HG02938 (cell line): ENCODE results near the gene MICAL2.

Experiments
- ATAC-seq: cut with Tn5 transposase; IDR thresholded peaks from one replicate; pipeline ENCODE4 v1.9.1; 2021; ENCODE audit warnings: mild to moderate bottlenecking, moderate library complexity; ENCODE audit not compliant: unreplicated experiment

MICAL2 gene

GRCh38 chr11:12200991-12201985, 90.9 kb downstream of the MICAL2 start:
- no peak for ATAC-seq

DNA sequence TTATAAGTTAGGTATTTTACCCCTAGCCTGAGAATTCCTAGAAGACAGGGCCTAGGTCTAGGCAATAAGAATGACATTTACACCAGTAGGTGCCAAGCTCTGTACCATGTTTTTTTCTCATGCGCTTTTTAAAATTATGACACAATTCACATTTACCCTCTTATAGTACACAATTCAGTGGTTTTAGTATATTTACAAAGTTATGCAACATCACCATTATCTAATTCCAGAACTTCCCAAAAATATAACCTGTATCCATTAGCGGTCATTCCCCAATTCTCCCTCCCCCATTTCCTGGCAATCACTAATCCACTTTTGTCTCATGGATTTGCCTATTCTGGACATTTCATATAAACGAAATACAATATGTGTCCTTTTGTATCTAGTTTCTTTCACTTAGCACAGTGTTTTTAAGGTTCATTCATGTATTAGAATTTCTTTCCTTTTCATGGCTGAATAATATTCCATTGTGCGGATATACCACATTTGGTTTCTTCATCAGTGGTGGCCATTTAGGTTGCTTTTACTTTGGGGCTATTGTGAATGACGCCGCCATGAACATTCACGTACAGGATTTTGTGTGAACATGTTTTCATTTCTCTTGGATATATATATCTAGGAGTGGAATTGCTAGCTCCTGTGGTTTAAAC, 92.4 kb downstream of the MICAL2 start:
- ATAC-seq: no peak

DNA sequence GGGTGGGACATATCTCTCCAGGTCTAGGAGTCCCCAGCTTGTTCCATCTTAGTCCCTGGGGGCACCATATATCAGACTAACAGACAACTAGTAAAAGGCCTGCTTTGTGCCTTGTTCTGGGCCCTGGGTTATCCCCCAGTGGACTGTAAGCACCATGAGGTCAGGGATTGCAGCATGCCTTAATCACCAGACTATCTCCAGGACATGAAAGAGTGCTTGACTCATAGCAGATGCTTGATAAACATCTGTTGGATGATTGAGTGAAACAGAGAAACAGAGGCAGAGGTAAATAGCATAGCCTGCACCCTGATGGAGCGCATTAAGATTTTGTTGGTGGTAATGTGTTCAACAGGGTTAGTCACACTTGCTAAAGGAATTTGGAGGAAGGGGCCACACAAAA, 94.1 kb downstream of the MICAL2 start:
- no peak for ATAC-seq

GRCh38 chr11:12205330-12205729, 94.9 kb downstream of the MICAL2 start:
- ATAC-seq: no peak

DNA sequence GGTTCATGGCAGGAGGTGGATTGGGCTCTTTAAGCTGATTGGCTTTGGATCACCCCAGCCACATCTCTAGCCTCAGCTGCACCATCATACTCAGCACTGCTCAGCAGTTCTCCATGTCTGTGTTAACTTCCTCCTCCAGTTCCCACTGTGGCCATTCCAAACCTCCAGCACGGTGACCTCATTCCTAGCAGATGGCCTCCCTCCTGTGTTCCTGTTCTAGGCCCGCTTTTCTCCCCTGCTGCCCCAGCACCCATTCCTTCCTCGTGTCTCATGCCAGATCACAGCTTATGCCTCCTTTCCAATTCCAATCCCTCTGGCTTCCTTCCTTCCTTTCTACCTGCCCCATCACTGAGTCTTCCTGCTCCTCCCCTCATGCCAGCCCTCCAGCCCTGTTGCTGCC, 96.1 kb downstream of the MICAL2 start:
- ATAC-seq: no peak

DNA sequence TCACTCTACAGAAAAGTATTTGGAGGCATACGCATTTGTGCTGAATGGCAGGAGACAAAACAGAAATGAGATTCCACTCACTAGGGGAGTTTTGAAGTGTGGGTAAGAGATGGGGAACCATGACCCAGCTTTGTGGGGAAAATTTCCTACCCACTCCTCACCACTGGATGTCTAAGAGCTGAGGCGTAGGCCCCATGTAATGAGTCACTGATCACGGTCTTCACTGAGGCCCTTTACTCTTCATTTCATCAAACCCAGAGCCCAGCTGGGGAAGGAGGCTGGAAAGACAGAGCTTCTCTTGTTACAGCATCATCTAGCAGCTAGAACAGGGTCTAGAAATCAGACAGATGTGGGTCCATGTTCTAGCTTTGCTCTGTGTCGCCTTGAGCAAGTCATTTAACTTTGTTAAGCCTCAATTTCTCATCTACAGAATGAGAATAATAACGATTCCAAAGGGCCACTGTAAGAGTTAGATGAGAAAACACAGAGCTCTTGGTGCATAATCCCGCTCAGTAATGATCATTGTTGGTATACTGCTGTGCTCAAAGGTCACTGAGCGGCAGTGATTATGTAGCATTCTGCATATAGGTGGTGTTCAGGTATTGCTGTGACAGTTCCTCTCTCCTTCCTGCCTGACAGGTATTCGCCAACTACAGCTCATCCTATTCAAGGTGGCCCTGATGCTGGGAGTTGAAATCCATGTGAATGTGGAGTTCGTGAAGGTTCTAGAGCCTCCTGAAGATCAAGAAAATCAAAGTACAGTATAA, 97.2 kb downstream of the MICAL2 start:
- no peak for ATAC-seq

DNA sequence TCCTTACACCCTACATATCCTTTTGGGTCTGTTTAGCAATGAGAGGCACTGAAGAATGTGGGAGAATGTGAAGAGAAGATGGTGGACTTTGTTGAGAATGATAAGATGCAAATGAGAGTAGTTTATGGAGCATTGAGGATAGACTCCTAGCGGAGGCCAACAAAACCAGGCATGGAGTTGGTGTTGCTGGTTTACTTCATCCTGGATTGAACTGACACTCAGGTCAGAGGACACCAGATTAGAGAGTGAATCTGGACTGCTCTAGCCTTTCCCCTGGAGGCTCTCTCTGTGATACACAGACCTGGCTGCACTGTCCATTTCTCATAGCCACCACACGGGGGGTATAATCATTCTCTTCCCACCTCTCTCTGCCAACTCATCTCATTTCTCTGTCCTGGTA, 98.7 kb downstream of the MICAL2 start:
- no peak for ATAC-seq

DNA sequence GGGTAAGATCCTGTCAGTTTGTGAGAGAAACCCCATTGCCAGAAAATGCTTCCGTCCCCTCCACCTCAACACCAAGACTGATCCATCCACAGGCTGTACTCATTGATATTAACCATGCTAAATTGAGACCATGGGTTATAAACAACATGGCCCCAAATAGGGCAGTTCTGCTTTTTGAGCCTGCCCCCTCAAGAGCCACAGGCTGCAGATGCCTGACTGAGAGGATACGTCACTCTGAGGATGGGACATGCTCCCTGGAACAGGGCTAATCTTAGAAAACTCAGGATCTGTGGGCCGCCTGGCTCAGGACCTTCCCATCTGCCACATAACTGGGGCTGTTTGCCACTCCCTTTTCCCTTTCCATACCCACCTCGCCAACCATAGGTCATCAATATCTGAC, 99.8 kb downstream of the MICAL2 start:
- no peak for ATAC-seq

DNA sequence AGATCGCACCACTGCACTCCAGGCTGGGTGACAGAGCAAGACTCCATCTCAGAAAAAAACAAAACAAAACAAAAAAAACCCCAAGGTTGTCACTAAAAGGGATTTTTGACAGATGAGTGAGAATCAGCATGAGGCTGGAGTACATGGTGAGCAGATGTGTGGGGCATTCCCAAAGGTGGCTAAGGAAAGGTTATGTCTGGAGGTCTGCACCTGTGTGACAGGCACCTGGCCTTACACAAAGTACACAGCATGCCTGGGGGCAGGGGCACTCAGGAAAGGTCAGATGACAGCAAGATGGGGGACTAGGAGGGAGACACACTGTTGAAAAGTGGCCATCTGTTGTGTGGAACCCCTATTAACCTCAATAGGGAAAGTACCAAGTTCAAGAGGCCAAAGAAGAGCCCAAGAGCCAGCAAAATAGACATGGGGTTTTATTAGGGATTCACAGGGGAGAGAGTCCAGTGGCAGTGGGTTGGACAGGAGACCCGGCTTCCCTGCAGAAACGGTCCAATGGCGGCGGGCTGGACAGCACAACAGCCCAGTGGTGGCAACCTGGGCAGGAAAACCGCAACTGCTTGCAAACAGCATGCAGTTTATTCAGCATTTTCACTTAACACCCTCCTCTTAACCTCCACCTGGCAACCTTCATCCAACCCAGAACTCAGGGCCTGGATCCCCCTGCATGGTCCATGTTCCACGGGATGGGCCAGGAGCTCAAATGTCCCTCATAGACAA, 101.1 kb downstream of the MICAL2 start:
- no peak for ATAC-seq

- no peak for ATAC-seq
Measured at GRCh38 chr11:12212174-12212820, 101.9 kb downstream of the MICAL2 start.

GRCh38 chr11:12212821-12213185, 102.4 kb downstream of the MICAL2 start:
- no peak for ATAC-seq

DNA sequence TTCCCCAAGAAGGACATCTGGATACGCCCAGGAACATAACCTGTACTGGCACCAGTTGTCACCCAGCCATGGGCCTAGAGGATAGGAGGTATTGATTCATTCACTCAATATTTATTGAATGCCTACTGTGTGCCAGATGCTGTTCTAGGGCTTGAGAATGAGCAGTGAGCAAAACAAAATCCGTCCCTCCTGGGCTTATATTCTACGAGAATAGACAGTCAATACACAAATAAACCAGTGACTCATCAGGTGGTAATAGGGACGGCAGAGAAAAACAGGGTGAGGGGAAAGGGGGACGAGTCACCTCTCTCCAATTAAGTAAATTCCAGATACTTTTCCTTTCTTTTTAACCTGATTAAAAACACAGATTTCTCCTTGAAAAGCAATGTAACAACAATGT, 103.5 kb downstream of the MICAL2 start:
- no peak for ATAC-seq

DNA sequence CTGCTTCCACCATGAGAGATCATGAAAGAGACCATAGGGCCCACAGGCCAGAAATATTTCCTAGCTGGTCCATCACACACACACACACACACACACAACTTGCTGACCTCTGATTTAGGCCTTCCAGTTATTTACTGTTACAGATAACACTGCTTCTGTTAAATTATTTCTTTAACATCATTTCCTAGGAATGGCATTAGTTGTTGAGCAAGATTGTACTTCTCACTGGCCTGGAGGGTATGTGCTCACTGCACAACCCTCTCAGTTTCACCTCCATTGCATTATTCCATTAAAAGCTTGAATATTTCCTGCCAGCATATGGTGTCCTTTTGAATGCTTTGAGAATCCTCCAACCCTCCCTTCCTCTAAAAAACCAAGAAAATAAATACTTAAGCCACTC, 104.4 kb downstream of the MICAL2 start:
- ATAC-seq: no peak

DNA sequence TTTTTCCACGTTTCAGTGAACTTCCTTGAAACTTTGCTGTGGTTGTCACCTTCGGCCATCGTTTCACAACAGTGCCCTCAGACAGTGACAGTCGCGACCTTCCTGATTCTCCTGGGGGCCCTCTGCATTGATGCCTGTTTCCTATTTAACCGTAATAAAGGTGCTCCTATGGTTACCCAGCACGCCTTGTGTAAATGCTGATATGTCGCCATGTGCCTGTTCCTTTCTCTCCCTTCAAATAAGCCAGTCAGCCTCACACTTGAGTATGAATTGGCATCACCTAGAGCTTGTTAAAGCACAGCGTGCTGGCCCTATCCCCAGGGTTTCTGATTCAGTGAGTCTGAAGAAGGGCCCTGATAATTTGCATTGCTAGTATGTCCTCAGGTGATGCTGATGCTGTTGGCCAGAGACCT, 104.8 kb downstream of the MICAL2 start:
- ATAC-seq: no peak

- ATAC-seq: no peak
Measured at GRCh38 chr11:12216041-12216451, 105.7 kb downstream of the MICAL2 start.

- no peak for ATAC-seq
Measured at GRCh38 chr11:12216671-12217374, 106.4 kb downstream of the MICAL2 start.

GRCh38 chr11:12217879-12218278, 107.5 kb downstream of the MICAL2 start:
- ATAC-seq: no peak

DNA sequence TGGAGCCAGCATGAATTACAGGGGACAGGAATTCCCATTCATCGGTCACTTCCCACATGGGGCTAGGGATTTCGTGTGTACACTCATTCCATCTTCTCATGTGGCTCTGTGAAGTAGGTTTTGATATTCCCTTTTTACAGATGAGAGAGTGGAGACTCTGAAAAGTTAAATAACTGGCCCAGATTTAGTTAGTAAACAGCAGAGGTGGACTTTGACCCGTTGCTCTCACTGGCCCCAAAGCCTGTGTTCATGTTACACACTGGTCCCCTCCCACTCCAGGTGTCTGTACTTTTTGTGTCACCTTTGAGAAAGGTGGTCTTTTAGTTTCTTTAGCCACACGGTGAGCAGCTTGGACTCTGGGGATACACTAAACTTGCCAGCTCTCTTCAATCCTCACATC, 108.5 kb downstream of the MICAL2 start:
- ATAC-seq: no peak

- ATAC-seq: no peak
Measured at GRCh38 chr11:12219757-12220156, 109.4 kb downstream of the MICAL2 start.

GRCh38 chr11:12220305-12220704, 109.9 kb downstream of the MICAL2 start:
- no peak for ATAC-seq
